Hematopoietic multipotent progenitor cell treated with erythropoietin and hydrocortisone succinate and interleukin-3 and kit ligand, for 8 days (in vitro differentiated cells): ENCODE data around the gene KAZN.

Experiments
- DNase-seq: peaks from one replicate; pipeline ENCODE4 v3.0.0-alpha.2; 2015

The KAZN gene

DNA sequence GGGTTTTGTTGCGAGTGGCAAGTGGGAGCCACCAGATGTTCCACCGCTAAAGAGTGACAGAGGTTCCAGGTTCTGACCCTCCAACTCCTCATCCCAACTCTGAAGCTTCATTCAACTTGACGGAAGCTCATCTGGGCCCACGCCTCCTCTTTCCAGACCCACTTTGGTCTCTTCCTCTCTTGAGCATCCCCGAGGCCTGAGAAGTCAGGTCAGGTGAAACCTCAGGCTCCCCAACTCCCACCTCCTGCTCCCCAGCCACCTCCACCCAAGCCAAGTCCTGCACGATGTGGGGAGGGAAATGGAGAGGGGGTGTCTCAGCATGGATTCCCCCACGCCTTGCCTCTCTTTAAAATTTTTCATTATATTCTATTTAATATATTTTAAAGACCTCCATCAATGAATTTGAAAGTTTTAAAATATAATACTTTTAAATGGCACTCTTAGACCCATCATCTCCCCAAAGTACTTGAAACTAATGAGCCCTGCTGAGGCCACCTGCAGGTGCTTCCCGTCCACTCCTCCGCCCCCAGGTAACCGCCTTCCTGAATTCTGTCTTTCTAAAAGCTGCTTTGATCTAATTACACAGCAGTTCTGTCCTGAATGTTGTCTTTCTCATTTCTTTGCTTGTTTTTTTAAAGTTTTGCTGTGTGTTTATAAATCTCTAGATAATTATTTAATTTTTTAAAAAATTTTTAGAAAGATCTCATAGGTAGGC is 238.1 kb downstream of the KAZN start:
- no peak for DNase-seq

DNA sequence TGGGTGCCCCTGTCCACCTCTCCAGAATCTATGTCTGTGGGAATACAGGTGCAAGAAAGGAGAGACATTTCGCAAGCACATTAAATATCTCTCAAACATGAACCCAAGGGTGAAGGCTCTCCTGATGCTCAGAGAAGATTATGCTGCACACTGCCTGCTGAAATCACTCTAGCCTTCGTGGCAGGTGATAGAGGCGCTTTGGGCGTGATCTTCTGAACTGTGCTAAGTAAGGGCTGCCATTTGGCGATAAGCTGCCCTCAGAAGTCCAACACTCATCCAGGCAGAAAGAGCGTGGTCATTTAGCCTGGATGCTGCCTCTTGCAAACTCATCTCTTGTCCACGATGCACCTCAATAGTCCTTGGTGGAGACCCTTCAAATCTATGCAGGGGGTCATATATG is 241.9 kb downstream of the KAZN start:
- no peak for DNase-seq

DNA sequence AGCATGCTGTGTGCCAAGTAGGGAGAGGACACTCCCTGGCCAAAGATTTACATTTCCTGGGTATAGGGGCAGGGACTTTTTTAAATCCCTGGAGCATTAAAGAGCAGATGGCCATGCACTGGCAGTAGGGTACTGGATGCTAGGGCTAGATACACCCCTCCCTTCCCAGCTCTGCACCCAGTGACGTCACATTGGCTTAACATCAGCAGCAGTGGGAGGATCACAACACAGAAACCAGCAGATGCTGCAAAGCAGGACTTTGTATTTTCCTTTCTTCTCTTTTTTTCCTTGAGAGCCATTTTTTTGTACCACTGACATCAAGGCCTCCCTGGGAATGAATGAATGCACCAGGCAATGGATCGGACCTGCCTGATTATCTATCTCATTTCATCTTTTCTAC is 243.0 kb downstream of the KAZN start:
- no peak for DNase-seq

DNA sequence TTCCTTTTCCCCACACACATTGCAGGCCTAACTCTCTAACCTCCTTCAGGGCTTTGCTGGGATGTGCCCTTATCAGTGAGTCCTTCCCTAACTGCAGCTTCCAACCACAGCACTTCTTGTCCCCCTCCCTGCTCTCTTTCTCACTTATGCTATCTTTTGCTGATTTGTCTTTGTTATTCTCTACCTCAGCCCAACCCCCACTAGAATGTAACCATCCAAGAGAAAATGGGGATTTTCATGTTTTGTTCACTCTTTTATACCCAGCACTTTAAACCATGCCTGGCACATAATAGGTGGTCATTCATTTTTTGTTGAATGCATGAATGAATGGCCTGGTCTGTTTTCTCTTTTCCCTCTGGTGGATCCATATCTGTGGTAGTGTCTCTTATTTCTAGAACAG is 243.5 kb downstream of the KAZN start:
- no peak for DNase-seq

- DNase-seq = no peak
Measured at GRCh38 chr1:14842361-14842760, 243.9 kb downstream of the KAZN start.

GRCh38 chr1:14842891-14843290 is 244.4 kb downstream of the KAZN start:
- DNase-seq = no peak

DNA sequence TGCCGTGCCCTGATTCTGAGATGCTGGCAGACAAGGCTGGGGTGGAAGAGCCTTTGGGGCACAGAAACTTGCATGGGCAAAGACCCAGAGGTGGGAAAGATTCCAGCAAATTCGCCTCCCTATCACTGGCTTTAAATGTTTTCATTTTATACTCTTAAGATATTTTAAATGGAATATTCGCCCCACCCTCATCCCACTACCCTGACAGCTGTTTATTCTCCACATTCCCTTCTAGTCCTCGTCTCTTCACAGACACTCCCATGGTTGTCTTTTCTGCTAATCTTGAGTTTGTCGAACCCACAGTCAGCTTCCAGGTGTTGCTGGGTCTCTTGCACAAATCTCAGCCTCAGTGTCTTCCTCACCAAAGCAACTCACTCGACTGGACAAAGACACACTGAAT is 245.0 kb downstream of the KAZN start:
- DNase-seq = no peak

- no peak for DNase-seq
Measured at GRCh38 chr1:14844356-14844755, 245.9 kb downstream of the KAZN start.

- no peak for DNase-seq
Measured at GRCh38 chr1:14844923-14845617, 246.6 kb downstream of the KAZN start.

GRCh38 chr1:14845851-14846250 is 247.4 kb downstream of the KAZN start:
- DNase-seq = no peak

DNA sequence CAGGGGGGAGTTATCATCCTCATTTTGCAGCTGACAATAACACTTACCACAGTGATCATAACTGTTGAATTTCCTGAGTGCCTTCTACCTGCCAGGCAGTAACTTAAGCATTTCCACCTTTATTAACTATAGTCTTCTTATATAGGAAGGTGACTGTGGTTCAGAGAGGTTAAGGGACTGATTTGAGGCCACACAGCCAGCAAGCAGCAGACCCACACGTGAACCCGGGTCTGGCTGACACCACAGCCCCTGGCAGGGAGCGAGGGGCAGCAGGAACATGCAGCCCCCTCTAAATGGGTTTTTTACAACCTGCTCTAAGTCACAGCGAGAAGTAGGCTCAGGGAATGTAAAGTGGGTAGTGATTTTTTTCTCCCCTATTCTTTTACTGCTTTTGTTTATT is 248.2 kb downstream of the KAZN start:
- no peak for DNase-seq

- no peak for DNase-seq
Measured at GRCh38 chr1:14848203-14848602, 249.7 kb downstream of the KAZN start.

DNA sequence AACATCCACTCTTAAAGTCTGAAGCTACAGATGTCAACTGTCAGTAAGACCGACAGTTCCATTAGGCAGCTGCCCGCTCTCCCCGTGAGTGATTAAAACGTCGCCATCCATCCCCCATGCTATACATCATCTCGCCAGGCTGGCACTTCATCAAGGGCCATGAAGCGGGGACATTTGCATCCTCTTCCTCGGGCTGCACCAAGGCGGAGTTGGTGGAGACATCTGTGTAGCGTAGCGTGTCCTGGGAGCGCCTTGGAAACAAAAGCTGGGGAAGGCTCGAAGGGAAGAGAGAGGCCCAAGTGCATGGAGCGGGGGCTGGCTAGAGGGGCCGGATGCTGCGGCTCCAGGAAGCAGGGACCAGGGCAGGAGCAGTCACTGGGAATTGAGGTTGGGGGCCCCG is 250.1 kb downstream of the KAZN start:
- DNase-seq = no peak

GRCh38 chr1:14849038-14849437 is 250.6 kb downstream of the KAZN start:
- no peak for DNase-seq

GRCh38 chr1:14850563-14850962 is 252.1 kb downstream of the KAZN start:
- peak; percentile 52 for DNase-seq

DNA sequence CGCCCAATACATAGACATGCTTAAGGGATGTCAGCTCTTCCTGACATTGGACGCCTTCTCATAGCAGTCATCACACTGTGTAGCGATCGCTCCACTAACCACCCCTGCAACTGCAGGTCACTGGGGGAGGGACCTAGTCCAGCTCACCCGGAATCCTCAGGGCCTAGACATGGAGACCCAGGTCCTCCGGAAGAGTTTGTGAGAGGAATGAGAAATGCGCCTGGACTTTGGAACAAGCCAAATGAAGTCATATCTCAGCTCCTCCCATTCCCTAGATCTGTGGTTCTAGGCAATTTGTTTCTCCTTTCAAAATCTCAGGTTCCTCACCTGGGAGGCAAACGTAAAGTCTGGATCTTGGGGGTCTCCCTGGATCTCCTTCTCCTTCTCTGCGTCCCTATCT is 253.3 kb downstream of the KAZN start:
- DNase-seq = no peak

- DNase-seq = no peak
Measured at GRCh38 chr1:14852291-14852690, 253.8 kb downstream of the KAZN start.

DNA sequence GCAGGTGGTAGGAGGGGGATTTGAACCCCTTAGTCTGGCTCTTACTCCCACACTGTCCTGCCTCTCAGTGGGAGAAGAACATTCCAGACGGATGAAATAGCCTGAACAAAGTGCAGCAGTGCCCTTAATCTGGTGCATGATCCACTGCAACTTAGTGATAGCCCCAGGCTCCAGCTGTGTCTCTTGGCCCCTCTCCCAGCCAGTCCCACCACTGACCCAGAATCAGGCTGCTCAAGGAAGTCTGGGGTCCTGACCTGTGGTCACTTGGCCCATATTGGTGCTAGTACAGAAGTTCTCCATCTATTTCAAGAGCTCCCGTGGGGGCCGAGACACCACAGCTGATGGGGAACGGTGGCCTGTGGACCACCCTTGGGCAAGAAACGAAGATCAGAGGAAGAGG is 255.0 kb downstream of the KAZN start:
- DNase-seq = no peak

DNA sequence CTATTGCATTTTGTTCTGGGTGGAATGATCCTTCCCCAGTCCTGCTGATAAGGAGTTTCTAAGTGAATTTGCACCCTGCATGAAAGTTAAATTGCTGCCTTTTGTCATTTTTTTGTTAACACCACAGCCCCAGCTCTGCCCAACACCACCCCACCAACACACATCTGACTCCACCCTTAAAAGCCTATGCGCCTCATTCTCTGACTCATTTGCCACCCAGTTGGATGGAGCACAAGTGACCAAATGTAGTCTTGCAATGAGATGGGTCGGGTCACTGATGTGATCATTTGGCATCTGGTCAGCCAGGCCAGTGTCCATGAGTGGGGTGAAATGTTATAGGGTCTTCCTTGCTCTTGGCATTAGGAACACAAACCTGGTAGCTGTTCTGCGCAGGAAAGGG is 256.8 kb downstream of the KAZN start:
- DNase-seq = no peak

DNA sequence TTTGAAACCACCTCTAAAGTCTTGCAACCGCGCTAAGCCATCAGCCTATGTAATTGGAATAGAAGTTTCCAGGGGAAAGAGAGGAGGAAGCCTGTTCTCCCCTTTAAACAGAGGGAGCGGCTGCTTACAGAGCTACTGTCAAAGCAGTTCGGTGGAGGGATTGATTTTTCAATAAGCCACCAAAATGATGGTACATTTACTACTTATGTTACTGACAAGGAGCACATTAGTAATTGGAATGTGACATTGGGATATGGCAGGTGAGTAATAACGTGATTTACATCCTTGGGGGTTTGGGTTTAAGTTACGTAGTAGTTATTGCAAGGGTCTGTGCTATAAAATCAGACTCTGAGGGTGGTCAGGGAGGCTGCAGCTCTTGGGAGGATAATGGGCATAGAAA is 257.3 kb downstream of the KAZN start:
- no peak for DNase-seq

GRCh38 chr1:14857436-14858195 is 259.1 kb downstream of the KAZN start:
- DNase-seq = no peak

DNA sequence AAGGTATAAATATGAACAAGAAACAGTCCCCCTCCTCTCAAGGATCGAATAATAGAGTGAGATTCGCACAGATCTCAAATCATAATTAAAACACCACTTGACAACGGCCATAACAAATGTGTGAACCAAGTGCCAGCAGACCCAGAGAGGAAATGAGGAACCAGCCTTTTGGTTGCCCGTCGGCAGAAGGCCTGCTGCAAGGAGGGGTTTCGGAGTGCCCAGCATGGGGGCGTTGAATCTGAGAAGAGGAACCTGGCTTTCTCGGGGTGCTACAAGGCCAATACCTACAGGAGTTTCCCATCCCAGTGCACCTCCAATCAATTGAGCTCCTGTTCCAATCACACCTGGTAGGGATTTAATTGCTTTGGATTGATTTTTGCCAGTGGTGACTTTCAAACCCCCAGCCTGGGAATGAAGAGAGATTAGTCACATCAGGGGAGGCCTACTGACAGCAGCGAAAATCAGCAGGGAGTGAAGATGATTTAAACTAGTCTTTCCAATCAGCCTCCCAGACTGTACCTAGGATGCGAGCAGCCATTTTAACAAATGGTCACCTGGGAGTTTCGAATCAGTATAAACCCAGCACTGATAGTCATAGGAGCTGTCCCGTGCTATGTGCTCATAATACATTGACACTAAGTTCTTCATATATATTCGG is 263.8 kb downstream of the KAZN start:
- DNase-seq = no peak

- DNase-seq = no peak
Measured at GRCh38 chr1:14865106-14865505, 266.6 kb downstream of the KAZN start.
